HEK293T (cell line): ENCODE results near the gene PRAMEF26.
"Not testable (repeated sequence)": the region's sequence is repeated elsewhere in the genome, so short reads cannot be mapped to it uniquely, and the experiment has no call there.

Source experiments
- ARNT ChIP-seq: fragments of 450-650 bp; IDR thresholded peaks from 2 replicates; pipeline ENCODE4 v1.6.1; 2017; ENCODE audit warnings: mild to moderate bottlenecking
- BHLHE40 ChIP-seq: fragments of 450-650 bp; IDR thresholded peaks from 2 replicates; pipeline ENCODE4 v1.6.1; 2016; ENCODE audit warnings: mild to moderate bottlenecking, moderate library complexity, borderline replicate concordance
- CTBP1 ChIP-seq: fragments of 450-650 bp; IDR thresholded peaks from 2 replicates; pipeline ENCODE4 v1.6.1; 2016; ENCODE audit warnings: borderline replicate concordance
- ELF4 ChIP-seq: fragments of 450-650 bp; IDR thresholded peaks from 2 replicates; pipeline ENCODE4 v1.6.1; 2017; ENCODE audit warnings: antibody characterized with exemption
- FOXA1 ChIP-seq: fragments of 450-650 bp; IDR thresholded peaks from 2 replicates; pipeline ENCODE4 v1.6.1; 2016; ENCODE audit warnings: mild to moderate bottlenecking
- FOXK2 ChIP-seq: fragments of 450-650 bp; IDR thresholded peaks from 2 replicates; pipeline ENCODE4 v1.6.1; 2016; ENCODE audit warnings: mild to moderate bottlenecking
- FOXM1 ChIP-seq: fragments of 450-650 bp; IDR thresholded peaks from 2 replicates; pipeline ENCODE4 v1.6.1; 2017; ENCODE audit warnings: mild to moderate bottlenecking, borderline replicate concordance
- L3MBTL2 ChIP-seq: fragments of 450-650 bp; conservative IDR thresholded peaks from 2 replicates; pipeline ENCODE4 v1.6.1; 2016; ENCODE audit warnings: mild to moderate bottlenecking
- LEF1 ChIP-seq: fragments of 450-650 bp; IDR thresholded peaks from 2 replicates; pipeline ENCODE4 v1.6.1; 2017; ENCODE audit warnings: mild to moderate bottlenecking, borderline replicate concordance
- NFRKB ChIP-seq: fragments of 450-650 bp; IDR thresholded peaks from 2 replicates; pipeline ENCODE4 v1.6.1; 2016; ENCODE audit warnings: mild to moderate bottlenecking, moderate library complexity
- PKNOX1 ChIP-seq: fragments of 450-650 bp; IDR thresholded peaks from 2 replicates; pipeline ENCODE4 v1.6.1; 2016
- SP1 ChIP-seq: fragments of 450-650 bp; IDR thresholded peaks from 2 replicates; pipeline ENCODE4 v1.6.1; 2017
- TARDBP ChIP-seq: fragments of 450-650 bp; IDR thresholded peaks from 2 replicates; pipeline ENCODE4 v1.6.1; 2016

GRCh38 chr1:13116754-13117153 lies 39.1 kb downstream of the PRAMEF26 start, which contains the start of gene HNRNPCL2:
- TF ChIP-seq NFRKB, ELF4, FOXA1, L3MBTL2, FOXM1, ARNT, LEF1, PKNOX1, SP1, BHLHE40, TARDBP, CTBP1, FOXK2: not testable (repeated sequence)
